ENCODE results near the gene NUDC.
A peak's percentile ranks its signal among the peaks of the same experiment; 100 is the strongest.
"Not testable (repeated sequence)": the region's sequence is repeated elsewhere in the genome, so short reads cannot be mapped to it uniquely, and the experiment has no call there.

NUDC gene

DNA sequence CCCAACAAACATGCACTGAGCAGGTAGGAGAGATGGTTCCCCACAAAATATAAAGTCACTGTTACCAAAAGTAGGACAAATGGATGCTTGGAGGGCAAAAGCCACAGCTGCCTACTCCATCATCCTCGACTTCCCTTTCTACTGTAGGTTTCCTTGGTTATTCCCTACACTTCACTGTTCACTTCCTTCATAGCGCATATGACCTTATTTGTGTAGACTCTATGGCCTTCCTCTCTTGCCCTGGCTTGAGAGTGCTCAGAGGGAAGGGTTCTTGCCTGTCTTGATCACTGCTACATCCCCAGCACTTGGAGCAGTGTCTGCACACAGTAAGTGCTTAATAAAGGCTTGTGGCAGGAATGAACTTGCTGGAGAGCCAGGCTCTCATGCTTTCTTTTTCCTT, 57.4 kb downstream of the NUDC start:
- DNase-seq (ENCODE audit: low spot score) = no peak
- TF ChIP-seq CTCF (IDR thresholded peaks at IDR 0.05; ENCODE audit: extremely low read depth, missing control alignments) = no peak

GRCh38 chr1:26981146-26981846, 59.8 kb downstream of the NUDC start:
- TF ChIP-seq CTCF (IDR thresholded peaks at IDR 0.05; ENCODE audit: extremely low read depth, missing control alignments) = no peak

GRCh38 chr1:26983863-26984262, 62.3 kb downstream of the NUDC start:
- TF ChIP-seq CTCF (IDR thresholded peaks at IDR 0.05; ENCODE audit: extremely low read depth, missing control alignments) = no peak
- no peak for DNase-seq (ENCODE audit: low spot score)

More at GRCh38 chr1:26981146-26981846, 59.8 kb downstream of the NUDC start:
- DNase-seq (ENCODE audit: low spot score) = no peak

- TF ChIP-seq CTCF (IDR thresholded peaks at IDR 0.05; ENCODE audit: extremely low read depth, missing control alignments) = no peak
- DNase-seq (ENCODE audit: low spot score) = no peak
These were observed 62.7 kb downstream of the NUDC start for GRCh38 chr1:26984291-26984690.

DNA sequence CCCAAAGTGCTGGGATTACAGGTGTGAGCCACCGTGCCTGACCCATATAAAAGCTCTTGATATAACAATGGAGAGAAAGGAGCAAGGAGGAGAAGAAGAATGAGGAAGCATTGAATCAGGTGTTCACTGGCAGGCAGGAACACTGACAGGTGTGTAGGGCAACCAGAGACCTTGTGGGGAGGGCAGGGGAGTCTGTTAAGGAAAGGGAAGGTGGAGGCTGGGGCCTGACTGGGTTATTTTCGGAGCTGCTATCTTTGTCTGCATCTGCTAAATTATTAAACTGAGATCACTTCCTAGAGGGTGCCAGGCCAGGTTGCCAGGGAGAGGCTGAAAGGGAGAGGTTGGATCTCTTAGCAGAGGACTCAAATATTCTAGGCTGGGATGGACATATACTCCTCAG, 65.1 kb downstream of the NUDC start:
- no peak for TF ChIP-seq CTCF (IDR thresholded peaks at IDR 0.05; ENCODE audit: extremely low read depth, missing control alignments)
- no peak for DNase-seq (ENCODE audit: low spot score)

- not testable (repeated sequence) for DNase-seq (ENCODE audit: low spot score)
These were observed 68.0 kb downstream of the NUDC start for GRCh38 chr1:26989403-26990109.

GRCh38 chr1:26991310-26992116, 70.0 kb downstream of the NUDC start:
- peak; percentile 72 for DNase-seq (ENCODE audit: low spot score)
- no peak for TF ChIP-seq CTCF (IDR thresholded peaks at IDR 0.05; ENCODE audit: extremely low read depth, missing control alignments)

Data from GM20000 (cell line).